ENCODE results near the gene NTRK3. TPM values are rescaled to one million over a fixed set of nuclear protein-coding genes. Genes with fewer than 3 reads are reported as not detected.

Gene NTRK3
- total RNA-seq, 1 donor from 2014 or later, result 34.6 TPM

- no peak for FAIRE-seq
- DNase-seq (ENCODE audit: low spot score in 2 of 2), result no peak
Observed at GRCh38 chr15:87917480-87917879, 339.1 kb downstream of the NTRK3 start.

- DNase-seq (ENCODE audit: low spot score in 2 of 2) (no peak), FAIRE-seq (no peak)
Observed at GRCh38 chr15:87916208-87916607, 340.3 kb downstream of the NTRK3 start.

- no peak for FAIRE-seq
- no peak for DNase-seq (ENCODE audit: low spot score in 2 of 2)
Observed at GRCh38 chr15:87910301-87910700, 346.2 kb downstream of the NTRK3 start.

GRCh38 chr15:87907676-87908446, 348.7 kb downstream of the NTRK3 start:
- FAIRE-seq, result no peak
- no peak for DNase-seq (ENCODE audit: low spot score in 2 of 2)

- FAIRE-seq (no peak), DNase-seq (ENCODE audit: low spot score in 2 of 2) (no peak)
Observed at GRCh38 chr15:87906444-87906843, 350.1 kb downstream of the NTRK3 start.

GRCh38 chr15:87902772-87903426, 353.6 kb downstream of the NTRK3 start:
- FAIRE-seq (no peak), DNase-seq (ENCODE audit: low spot score in 2 of 2) (peak in 1 of 2 donors; percentile 27)

- DNase-seq (ENCODE audit: low spot score in 2 of 2) (no peak), FAIRE-seq (no peak)
Observed at GRCh38 chr15:87901926-87902690, 354.4 kb downstream of the NTRK3 start.

GRCh38 chr15:87901008-87901407, 355.5 kb downstream of the NTRK3 start:
- FAIRE-seq, result no peak
- DNase-seq (ENCODE audit: low spot score in 2 of 2), result no peak

GRCh38 chr15:87896936-87897335, 359.6 kb downstream of the NTRK3 start:
- DNase-seq (ENCODE audit: low spot score in 2 of 2) (peak in 1 of 2 donors; percentile 5), FAIRE-seq (no peak)

- no peak for FAIRE-seq
Observed at GRCh38 chr15:87887177-87887576, 369.4 kb downstream of the NTRK3 start.

GRCh38 chr15:87881026-87881425, 375.5 kb downstream of the NTRK3 start:
- FAIRE-seq (no peak), DNase-seq (ENCODE audit: low spot score in 2 of 2) (no peak)

More at GRCh38 chr15:87887177-87887576, 369.4 kb downstream of the NTRK3 start:
- DNase-seq (ENCODE audit: low spot score in 2 of 2), result no peak

GRCh38 chr15:87877822-87878542, 378.6 kb downstream of the NTRK3 start:
- no peak for DNase-seq (ENCODE audit: low spot score in 2 of 2)
- no peak for FAIRE-seq

GRCh38 chr15:87877114-87877810, 379.3 kb downstream of the NTRK3 start:
- DNase-seq (ENCODE audit: low spot score in 2 of 2) (no peak), FAIRE-seq (no peak)

- DNase-seq (ENCODE audit: low spot score in 2 of 2) (peak in 1 of 2 donors; percentile 12), FAIRE-seq (no peak)
Observed at GRCh38 chr15:87874896-87875711, 381.4 kb downstream of the NTRK3 start.

GRCh38 chr15:87873516-87873915, 383.0 kb downstream of the NTRK3 start:
- FAIRE-seq (no peak), DNase-seq (ENCODE audit: low spot score in 2 of 2) (no peak)

GRCh38 chr15:87871731-87872320, 384.7 kb downstream of the NTRK3 start:
- FAIRE-seq, result no peak
- DNase-seq (ENCODE audit: low spot score in 2 of 2), result no peak

GRCh38 chr15:87871258-87871681, 385.3 kb downstream of the NTRK3 start:
- no peak for DNase-seq (ENCODE audit: low spot score in 2 of 2)
- FAIRE-seq, result no peak

- no peak for FAIRE-seq
- no peak for DNase-seq (ENCODE audit: low spot score in 2 of 2)
Observed at GRCh38 chr15:87866961-87867360, 389.6 kb downstream of the NTRK3 start.

- no peak for DNase-seq (ENCODE audit: low spot score in 2 of 2)
- no peak for FAIRE-seq
Observed at GRCh38 chr15:87863152-87863551, 393.4 kb downstream of the NTRK3 start.
